ENCODE results near the gene ADAM17. TPM values are rescaled to one million over a fixed set of nuclear protein-coding genes. Genes with fewer than 3 reads are reported as not detected.

ADAM17 gene
- total and polyA plus RNA-seq, 10 of the 15 experiments (the other 5 are each of a cell fraction or from before 2014, with no cell fraction given), result 2.3 to 18.5 (median 13.4) TPM

DNA sequence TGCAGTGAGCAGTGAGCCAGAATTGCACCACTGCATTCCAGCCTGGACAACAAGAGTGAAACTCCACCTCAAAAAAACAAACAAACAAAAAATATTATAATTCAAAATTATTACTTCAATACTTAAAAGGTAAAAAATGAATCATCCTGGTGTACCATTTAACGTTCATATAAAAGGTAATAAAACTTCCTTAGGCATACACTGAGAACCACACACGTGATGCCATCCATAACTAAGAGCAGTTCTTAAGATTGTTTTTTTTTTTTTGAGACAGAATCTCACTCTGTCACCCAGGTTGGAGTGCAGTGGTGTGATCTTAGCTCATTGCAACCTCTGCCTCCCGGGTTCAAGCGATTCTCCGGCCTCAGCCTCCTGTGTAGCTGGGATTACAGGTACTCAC is 45.8 kb upstream of the ADAM17 start:
- Histone ChIP-seq H3K4me3 (no peak overlapping the region), H4K20me1 (ENCODE audit: control insufficient read depth, insufficient read depth) (no peaks in the 10 kb centered on the region), H3K36me3 (ENCODE audit: control insufficient read depth in 2 of 2, insufficient read depth in 2 of 2, low read length in 1 of 2) (peaks cover 2 to 10% of the 10 kb centered on the region in 2 experiments), H3K9ac (ENCODE audit: control insufficient read depth, insufficient read depth, low read length) (no peak overlapping the region), H3K79me2 (ENCODE audit: control insufficient read depth, insufficient read depth, low read length) (peaks cover 62% of the 10 kb centered on the region), H3K27ac (ENCODE audit: control insufficient read depth, insufficient read depth) (no peak overlapping the region), H3K27me3 (replicated peaks in 1 of 2; ENCODE audit: control insufficient read depth in 2 of 2, insufficient read depth in 2 of 2, low read length in 1 of 2) (no peaks in the 10 kb centered on the region), H3K4me2 (ENCODE audit: control insufficient read depth, insufficient read depth) (no peak overlapping the region), H3K9me3 (replicated peaks; ENCODE audit: control insufficient read depth, insufficient read depth, low read length) (peaks cover 10% of the 10 kb centered on the region; the same call in 2 of the 3 replicates), H2AFZ (ENCODE audit: control insufficient read depth, low read depth, low read length) (no peak overlapping the region), H3K4me1 (ENCODE audit: control insufficient read depth, insufficient read depth, low read length) (no peaks in the 10 kb centered on the region)
- SMC1A ChIA-PET (ENCODE audit: uncharacterized antibody, unreplicated experiment), result interaction anchor here (1.0 to 1.6 kb wide), 3 partner anchors 8 to 65 kb away, joined by 3 to 5 read pairs (median 5); no protein-coding TSS in a partner anchor
- RAD21 ChIA-PET (ENCODE audit: unreplicated experiment), result no interaction called here
- POLR2A ChIA-PET, result interaction anchor here (1.2 kb wide), 1 partner anchor 46 kb away, joined by 3 read pairs; the partner anchor contains the start of gene ADAM17
- CTCF ChIA-PET, result interaction anchor here (0.6 kb wide), 1 partner anchor 234 kb away, joined by 3 read pairs; no protein-coding TSS in a partner anchor
- in situ Hi-C loops (cut with MboI) (no loop called here), intact Hi-C loops (cut with micrococcal nuclease; ENCODE audit: unreplicated experiment) (no loop called here)
- no peak for TF ChIP-seq FOXK2 (IDR thresholded peaks at IDR 0.05)
- TF ChIP-seq, protein P1, sequence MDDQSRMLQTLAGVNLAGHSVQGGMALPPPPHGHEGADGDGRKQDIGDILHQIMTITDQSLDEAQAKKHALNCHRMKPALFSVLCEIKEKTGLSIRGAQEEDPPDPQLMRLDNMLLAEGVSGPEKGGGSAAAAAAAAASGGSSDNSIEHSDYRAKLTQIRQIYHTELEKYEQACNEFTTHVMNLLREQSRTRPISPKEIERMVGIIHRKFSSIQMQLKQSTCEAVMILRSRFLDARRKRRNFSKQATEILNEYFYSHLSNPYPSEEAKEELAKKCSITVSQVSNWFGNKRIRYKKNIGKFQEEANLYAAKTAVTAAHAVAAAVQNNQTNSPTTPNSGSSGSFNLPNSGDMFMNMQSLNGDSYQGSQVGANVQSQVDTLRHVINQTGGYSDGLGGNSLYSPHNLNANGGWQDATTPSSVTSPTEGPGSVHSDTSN (IDR thresholded peaks at IDR 0.05; ENCODE audit: insufficient replicate concordance, low read depth, low read length), result no peak
- no peak for TF ChIP-seq POLR2AphosphoS5 (IDR thresholded peaks at IDR 0.05; ENCODE audit: low read length)
- TF ChIP-seq, protein P2, sequence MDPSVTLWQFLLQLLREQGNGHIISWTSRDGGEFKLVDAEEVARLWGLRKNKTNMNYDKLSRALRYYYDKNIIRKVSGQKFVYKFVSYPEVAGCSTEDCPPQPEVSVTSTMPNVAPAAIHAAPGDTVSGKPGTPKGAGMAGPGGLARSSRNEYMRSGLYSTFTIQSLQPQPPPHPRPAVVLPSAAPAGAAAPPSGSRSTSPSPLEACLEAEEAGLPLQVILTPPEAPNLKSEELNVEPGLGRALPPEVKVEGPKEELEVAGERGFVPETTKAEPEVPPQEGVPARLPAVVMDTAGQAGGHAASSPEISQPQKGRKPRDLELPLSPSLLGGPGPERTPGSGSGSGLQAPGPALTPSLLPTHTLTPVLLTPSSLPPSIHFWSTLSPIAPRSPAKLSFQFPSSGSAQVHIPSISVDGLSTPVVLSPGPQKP (IDR thresholded peaks at IDR 0.05; ENCODE audit: low read depth, low read length), result no peak
- no peak for DNase-seq (ENCODE audit: low read depth, low spot score)
- 97% methylated on average over 5 of the region's 5 CpGs for WGBS (ENCODE audit: insufficient coverage, insufficient replicate concordance, low lambda C conversion rate, missing lambda C conversion rate)
- no TSS peak for BruUV-seq (replicated peaks)
- no peak for ATAC-seq
- no peak for FAIRE-seq

Measured in GM12878 (cell line).